ENCODE data around the gene TSC2.

Gene TSC2

DNA sequence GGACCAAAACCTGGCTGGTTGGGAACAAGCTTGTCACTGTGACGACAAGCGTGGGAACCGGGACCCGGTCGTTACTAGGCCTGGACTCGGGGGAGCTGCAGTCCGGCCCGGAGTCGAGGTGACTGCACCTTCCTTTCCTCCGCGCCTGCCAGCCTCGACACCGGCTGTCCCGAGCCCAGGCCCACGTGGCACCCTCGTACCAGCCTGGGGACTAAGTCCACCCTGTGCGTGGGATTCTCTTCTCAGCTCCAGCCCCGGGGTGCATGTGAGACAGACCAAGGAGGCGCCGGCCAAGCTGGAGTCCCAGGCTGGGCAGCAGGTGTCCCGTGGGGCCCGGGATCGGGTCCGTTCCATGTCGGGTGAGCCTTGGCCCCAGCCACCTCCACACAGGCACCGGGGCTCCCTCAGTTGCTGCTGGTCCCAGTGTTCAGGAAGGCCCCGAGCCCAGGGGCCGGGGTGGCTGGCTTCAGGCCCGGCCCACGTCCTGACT, 31.6 kb downstream of the TSC2 start:
- H3K4me3 ChIP-seq (ENCODE audit: low read depth, low read length) = no peak overlapping the region
- in situ Hi-C loops (cut with HindIII; ENCODE audit: low sequenced_read_pairs) = loop anchor here (5.0 to 10.0 kb wide), 2 partner anchors 42 to 85 kb away; no protein-coding TSS in a partner anchor
- DNase-seq (ENCODE audit: low read depth) = no peak
- TF ChIP-seq, protein P1, sequence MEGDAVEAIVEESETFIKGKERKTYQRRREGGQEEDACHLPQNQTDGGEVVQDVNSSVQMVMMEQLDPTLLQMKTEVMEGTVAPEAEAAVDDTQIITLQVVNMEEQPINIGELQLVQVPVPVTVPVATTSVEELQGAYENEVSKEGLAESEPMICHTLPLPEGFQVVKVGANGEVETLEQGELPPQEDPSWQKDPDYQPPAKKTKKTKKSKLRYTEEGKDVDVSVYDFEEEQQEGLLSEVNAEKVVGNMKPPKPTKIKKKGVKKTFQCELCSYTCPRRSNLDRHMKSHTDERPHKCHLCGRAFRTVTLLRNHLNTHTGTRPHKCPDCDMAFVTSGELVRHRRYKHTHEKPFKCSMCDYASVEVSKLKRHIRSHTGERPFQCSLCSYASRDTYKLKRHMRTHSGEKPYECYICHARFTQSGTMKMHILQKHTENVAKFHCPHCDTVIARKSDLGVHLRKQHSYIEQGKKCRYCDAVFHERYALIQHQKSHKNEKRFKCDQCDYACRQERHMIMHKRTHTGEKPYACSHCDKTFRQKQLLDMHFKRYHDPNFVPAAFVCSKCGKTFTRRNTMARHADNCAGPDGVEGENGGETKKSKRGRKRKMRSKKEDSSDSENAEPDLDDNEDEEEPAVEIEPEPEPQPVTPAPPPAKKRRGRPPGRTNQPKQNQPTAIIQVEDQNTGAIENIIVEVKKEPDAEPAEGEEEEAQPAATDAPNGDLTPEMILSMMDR (IDR thresholded peaks at IDR 0.05; ENCODE audit: low read depth, low read length, missing control alignments) = no peak

DNA sequence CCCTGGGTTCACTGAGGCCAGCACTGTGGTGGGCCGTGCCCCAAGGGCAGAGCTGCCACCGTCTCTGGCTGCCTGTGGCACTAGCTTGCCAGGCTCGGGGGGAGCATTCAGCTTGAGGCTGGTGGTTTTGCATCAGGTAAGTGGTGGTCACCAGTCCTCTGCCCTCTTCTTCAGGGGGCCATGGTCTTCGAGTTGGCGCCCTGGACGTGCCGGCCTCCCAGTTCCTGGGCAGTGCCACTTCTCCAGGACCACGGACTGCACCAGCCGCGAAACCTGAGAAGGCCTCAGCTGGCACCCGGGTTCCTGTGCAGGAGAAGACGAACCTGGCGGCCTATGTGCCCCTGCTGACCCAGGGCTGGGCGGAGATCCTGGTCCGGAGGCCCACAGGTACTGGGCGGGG, 32.2 kb downstream of the TSC2 start:
- DNase-seq (ENCODE audit: low read depth) = no peak
- in situ Hi-C loops (cut with HindIII; ENCODE audit: low sequenced_read_pairs) = loop anchor here (5.0 to 10.0 kb wide), 2 partner anchors 43 to 85 kb away; no protein-coding TSS in a partner anchor
- no peak overlapping the region for H3K4me3 ChIP-seq (ENCODE audit: low read depth, low read length)
- TF ChIP-seq, protein P1 (IDR thresholded peaks at IDR 0.05; ENCODE audit: low read depth, low read length, missing control alignments) = no peak

DNA sequence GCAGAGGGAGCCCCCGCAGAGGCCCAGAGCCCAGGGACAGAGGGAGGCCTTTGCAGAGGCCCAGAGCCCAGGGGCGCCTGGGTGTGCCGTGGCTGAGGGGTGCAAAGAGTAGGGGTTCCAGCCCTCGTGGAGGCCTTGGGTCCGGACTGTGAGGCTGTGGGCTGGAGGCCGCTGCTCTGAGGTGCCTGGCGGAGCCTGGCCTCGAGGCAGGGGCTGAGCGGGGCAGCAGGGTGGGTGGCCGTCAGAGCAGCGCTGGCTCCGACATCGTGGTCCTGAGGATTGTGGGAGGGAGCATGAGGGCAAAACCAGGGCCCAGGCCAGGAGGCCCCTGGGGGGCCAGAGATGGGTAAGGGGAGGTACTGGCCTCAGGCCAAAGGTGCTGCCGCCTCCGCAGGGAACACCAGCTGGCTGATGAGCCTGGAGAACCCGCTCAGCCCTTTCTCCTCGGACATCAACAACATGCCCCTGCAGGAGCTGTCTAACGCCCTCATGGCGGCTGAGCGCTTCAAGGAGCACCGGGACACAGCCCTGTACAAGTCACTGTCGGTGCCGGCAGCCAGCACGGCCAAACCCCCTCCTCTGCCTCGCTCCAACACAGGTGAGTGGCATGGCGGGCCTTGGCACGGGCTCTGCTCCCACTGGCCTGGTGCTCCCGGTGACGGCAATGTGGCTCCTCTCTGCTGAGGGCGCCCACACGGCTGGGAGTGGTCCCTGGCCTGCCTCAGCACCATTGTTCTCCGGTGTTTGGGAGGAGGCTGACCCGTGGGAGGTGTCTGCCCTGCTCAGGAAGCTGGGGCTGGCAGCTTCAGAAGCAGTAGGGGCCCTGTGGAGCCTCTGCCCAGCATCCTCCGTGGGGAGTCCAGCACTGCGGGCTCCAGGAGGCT, 33.7 kb downstream of the TSC2 start:
- no peak for DNase-seq (ENCODE audit: low read depth)
- in situ Hi-C loops (cut with HindIII; ENCODE audit: low sequenced_read_pairs) = no loop called here
- no peak overlapping the region for H3K4me3 ChIP-seq (ENCODE audit: low read depth, low read length)
- TF ChIP-seq, protein P1 (IDR thresholded peaks at IDR 0.05; ENCODE audit: low read depth, low read length, missing control alignments) = no peak

DNA sequence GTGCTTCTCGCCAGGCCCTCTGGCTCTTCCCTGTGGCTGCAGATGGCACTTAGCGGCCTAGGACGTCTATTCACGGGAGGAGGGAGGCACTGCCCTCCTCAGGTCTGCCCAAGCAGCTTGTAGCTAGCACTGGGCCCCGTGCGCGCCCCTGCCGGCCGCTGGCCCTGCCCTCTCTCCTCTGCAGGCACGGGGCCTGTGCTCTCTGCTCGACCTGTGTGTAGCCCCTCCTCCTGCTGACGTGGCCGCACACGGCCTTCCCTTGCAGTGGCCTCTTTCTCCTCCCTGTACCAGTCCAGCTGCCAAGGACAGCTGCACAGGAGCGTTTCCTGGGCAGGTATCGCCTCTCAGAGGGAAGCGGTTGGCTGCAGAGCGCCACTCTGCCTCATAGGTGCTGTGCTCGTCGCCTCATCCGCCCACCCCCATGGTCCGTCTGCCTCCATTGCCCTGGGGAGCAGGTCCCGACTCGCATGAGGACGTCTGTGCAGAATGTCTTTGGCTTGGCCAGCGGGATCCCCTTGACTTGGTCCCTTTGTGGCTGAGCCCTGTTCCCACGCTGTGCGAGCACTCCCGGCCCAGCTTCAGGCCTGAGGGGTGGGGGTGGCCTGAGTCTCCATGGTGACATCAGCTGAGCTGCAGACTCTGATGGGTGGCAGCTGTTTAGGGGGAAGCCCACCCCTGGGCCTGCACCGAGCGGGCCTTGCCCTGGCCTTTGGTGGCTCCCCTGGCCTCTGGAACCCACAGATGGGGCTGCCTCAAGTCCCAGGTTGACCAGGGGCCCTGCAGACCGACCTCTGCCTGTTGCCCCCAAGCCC, 34.6 kb downstream of the TSC2 start:
- in situ Hi-C loops (cut with HindIII; ENCODE audit: low sequenced_read_pairs) = no loop called here
- DNase-seq (ENCODE audit: low read depth) = no peak
- TF ChIP-seq, protein P1 (IDR thresholded peaks at IDR 0.05; ENCODE audit: low read depth, low read length, missing control alignments) = no peak
- H3K4me3 ChIP-seq (ENCODE audit: low read depth, low read length) = no peak overlapping the region

DNA sequence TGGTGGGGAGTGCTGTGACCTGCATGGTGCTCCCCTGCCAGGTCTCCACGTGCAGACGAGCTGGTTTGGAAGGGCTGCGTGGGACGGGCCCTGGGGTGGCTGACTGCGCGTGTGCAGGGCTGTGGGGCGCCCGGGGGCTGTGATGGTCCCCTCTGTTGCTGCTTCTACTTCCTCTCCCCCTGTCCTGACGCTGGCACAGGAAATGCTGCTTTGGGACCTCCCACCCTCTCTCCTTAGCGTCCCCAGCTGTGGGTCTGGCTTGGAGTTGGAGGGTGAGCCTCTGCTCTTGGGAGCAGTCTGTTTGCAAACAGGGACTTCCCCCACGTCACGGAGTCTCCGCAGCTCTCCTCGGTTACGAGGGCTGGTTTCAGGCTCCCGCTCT, 35.2 kb downstream of the TSC2 start:
- H3K4me3 ChIP-seq (ENCODE audit: low read depth, low read length) = no peak overlapping the region
- no peak for DNase-seq (ENCODE audit: low read depth)
- TF ChIP-seq, protein P1 (IDR thresholded peaks at IDR 0.05; ENCODE audit: low read depth, low read length, missing control alignments) = no peak
- in situ Hi-C loops (cut with HindIII; ENCODE audit: low sequenced_read_pairs) = no loop called here

DNA sequence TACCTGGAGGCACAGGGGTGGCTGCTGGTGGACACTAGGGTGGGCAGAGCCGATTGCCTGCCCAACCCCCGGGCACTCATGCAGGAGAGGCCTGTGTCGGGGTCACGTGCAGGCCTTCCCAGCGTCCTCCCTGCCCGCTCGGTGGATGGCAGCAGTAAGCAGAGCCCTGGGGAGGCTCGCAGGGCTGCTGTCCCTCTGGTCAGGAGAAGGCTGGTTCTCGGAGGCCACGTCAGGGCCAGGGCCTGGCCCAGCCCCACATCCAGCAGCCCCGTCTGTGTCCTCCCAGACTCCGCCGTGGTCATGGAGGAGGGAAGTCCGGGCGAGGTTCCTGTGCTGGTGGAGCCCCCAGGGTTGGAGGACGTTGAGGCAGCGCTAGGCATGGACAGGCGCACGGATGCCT, 35.6 kb downstream of the TSC2 start:
- TF ChIP-seq, protein P1 (IDR thresholded peaks at IDR 0.05; ENCODE audit: low read depth, low read length, missing control alignments) = no peak
- in situ Hi-C loops (cut with HindIII; ENCODE audit: low sequenced_read_pairs) = no loop called here
- no peak for DNase-seq (ENCODE audit: low read depth)
- no peak overlapping the region for H3K4me3 ChIP-seq (ENCODE audit: low read depth, low read length)
